Stimulated activated CD8-positive, alpha-beta memory T cell treated with anti-CD3 and anti-CD28 coated beads, Interleukin-15, amount 100 ng/mL, for 24 hours (primary cell): ENCODE data around the gene CBY1.
A peak's percentile ranks its signal among the peaks of the same experiment; 100 is the strongest.
"Not testable (repeated sequence)": the region's sequence is repeated elsewhere in the genome, so short reads cannot be mapped to it uniquely, and the experiment has no call there.

ENCODE experiments used
- DNase-seq: peaks from one replicate; pipeline ENCODE4 v3.0.0-alpha.2; 2020; ENCODE audit warnings: low read depth

CBY1 gene

DNA sequence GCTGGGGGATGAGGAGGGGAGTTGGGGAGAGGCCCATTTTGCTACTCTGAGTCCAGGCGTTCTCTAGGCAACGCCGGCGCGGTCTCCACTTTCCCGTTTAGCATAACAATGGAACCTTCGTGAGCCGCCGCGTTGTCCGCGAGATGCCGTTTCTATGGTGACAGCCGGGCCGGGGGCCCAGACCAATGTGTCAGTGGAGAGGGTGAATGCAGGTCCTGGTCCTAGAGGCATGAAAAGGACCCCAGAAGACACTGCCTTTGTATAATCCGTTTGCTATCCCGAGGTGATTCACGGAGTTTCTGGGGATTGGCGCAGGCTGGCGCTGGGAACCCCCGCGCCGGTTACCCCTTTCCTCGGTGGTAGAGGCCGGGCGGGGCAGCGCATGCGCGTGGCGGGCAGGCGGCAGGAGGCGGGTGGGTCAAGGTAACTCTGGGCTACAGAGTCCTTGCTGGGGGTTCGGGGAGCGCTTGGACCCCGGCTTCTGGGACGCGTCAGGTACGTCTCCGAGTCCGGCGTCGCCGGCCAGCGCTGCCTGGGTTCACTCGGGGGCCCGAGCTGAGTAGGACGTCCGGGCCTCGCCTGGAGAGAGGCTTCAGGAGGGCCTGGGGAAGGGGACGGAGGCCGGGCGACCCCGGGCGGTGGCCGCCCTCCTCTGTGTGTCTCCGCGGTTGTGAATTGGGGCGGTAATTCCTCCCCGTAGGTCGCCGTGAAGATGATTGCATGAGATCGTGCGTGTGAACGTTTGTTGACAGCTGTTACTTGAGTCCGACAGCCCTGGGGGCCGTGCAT, at the start of gene CBY1, which contains the start of gene FAM227A:
Gene CBY1, plus strand, starts transcription at position 383 of the 789 bp plus-strand sequence. CDS start 11,417 bp downstream, outside the sequence.
Gene FAM227A, minus strand, starts transcription at position 137 of the 789 bp plus-strand sequence. CDS start 6,224 bp downstream, outside the sequence.
- peak; percentile 81 for DNase-seq

DNA sequence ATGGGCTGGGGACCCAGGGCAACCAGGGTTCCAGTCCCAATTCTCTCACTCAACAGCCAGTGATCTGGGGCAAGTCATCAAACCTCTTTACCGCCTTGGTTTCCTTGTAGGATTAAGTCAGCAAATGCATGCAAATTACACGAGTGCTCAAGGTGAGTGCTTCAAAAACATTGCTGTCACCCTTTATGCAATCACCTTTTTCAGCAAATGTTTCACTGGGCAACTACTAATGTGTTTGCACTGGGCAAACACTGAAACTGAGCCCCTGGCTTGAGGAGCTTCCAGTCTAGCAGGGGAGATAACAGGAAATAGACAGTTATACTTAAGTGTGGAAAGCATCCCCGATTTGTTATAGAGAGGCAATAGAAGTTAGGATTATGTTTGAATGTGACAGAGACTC, 48.8 kb upstream of the CBY1 start:
- no peak for DNase-seq

DNA sequence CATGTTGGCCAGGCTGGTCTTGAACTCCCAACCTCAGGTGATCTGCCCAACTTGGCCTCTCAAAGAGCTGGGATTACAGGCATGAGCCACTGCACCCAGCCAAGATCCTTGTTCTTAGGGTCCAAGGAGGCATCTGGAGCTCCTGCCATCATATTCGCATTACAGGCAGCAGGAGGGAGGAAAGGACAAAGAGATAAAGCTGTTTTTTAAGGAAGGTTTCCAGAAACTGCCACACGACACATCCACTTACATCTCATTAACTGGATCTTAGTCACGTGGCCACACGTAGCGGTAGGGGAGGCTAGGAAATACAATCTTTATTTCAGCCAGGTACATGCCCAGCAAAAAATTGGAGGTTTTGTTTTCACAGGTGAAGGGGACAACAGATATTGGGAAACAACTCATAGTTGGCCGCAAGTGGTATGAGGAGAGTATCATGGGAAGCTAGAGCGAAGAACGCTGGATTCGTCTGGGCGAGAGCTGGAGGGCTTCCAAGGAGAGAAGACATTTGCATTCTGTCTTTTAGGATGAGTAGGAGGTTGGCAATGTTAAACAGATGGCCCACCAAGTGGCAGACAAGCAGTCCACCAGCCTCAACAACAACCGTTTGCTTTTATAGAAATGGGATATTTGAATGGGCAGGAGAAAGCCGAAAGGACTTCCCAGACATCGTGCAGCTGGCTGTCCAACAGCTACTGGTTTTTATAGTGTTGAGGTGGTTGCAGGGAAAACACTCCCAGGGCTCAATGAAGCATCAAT, 47.3 kb upstream of the CBY1 start:
- DNase-seq = no peak

DNA sequence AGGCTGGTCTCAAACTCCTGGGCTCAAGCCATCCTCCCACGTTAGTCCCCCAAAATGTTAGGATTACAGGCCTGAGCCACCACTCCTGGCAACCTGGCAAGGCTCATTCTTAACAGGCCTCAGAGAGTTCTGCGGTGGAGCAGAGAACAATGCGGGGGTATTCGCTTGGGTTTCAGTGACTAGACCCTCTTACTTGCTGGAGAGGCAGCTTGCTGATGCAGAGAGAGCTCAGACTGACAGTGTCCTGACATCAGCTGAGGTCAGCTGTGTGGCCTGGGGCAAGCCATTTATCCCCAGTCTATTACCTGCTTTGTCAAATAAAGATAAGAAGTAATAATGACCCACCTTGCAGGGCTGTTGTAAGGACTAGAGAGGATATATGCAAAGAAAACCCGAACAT, 46.2 kb upstream of the CBY1 start:
- no peak for DNase-seq

DNA sequence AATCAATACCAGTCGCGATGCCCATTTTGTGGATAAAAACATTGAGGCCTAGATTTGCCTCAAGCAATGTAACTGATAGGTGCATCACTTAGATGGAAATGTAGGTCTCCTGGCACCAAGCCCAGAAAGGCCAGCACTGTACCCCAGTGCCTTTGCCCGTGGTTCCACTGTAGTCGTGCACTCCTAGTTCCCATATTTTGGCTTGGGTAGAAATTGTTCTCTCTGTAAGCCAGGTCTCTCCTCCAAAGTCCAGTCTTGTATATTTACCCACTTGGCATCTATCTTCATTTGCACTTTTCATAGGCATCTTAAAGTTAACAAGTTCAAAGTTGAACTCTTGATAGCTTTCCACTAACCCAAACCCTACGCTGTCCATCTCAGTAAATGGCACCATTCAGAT, 44.9 kb upstream of the CBY1 start:
- DNase-seq = no peak

DNA sequence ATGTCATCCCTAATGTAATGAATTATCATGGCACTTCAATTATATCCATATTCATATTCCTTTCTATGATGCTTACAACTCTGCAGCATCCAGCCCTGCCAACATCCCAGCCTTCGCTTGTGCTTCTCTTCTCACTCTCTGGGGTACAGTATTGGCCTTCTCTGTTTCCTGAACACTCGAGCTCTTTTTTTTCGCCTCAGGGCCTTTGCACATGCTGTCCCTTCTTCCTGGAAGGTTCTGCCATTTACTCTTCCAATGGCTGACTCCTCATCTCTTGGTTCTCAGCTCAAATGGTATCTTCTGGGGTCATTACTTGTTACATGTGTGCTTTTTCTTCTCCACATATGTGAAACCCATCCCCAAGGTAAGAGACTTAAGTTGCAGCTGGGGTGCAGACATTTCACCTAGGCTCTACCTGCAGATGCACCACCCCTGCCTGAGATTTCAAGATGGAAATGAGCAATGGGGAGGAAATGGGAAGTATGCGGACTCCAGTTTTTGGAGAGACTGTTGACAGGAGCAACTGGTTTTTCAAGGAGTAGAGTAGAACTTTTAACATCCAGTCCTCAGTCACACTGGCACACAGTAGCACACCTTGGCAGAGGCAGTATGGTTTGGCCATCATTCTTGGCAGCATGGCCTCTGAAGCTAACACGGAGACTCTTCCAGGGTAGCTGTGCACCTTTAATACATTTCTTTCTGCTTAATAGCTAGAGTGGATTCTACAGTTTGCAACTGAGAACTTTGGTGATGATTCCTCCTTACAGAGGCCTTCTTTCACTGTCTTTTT, 44.0 kb upstream of the CBY1 start:
- DNase-seq = no peak

DNA sequence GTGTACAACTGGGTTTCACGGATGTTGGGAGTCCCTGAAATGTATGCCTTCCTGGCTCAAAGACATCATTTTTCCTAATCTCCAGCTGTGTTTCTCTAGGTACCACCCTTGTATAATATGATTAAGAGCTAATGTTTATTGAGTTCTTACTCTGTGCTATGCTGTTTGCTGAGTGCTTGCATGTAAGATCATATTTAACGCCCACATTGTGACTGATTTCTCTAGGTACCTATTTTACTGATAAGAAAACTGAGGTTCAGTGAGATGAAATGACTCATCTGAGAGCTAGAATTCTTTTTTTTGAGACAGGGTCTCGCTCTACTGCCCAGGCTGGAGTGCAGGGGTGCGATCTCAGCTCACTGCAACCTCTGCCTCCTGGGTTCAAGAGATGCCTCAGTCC, 42.9 kb upstream of the CBY1 start:
- DNase-seq = no peak

DNA sequence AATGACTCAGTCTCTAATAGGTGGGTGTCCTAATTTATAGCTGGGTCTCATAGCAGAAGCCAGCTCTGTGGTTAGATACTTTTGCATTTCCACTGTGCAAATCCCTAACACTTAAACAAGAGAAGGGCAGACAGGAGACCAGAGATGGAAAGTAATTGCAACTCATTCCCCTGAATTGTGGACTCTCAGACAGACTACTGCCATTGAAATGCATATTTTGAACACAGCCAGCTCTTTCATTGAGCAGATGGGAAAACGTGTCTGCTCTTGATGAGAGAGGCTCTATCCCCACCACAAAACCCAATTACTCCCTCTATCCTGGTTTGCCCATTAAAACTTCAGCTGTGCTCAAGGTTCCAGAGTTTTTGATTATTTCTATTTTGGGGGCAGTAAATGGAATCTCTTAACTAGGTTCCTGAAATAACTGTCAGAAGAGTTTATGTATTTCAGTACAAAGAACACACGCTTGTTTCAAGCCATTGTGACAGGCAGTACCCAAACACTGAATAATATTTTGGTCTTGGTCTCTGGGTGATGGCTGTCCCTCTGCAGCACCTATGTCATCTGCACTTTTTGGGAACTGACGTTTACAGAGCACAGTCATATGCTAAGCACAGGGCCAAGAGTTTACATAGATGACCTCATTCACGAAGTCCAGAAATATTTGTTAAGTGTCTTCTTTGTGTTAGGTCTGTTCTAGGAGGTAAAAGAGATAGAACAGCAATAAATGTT, 41.9 kb upstream of the CBY1 start:
- DNase-seq = no peak

DNA sequence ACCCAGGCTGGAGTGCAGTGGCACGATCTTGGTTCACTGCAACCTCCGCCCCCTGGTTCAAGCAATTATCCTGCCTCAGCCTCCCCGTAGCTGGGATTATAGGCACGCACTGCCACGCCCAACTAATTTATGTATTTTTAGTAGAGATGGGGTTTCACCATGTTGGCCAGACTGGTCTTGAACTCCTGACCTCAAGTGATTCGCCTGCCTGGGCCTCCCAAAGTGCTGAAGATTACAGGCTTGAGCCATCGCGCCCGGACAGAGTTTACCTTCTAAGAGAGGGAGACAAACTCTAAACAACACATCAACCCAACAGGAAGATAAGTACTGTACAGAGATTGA, 41.4 kb upstream of the CBY1 start:
- DNase-seq = not testable (repeated sequence)

DNA sequence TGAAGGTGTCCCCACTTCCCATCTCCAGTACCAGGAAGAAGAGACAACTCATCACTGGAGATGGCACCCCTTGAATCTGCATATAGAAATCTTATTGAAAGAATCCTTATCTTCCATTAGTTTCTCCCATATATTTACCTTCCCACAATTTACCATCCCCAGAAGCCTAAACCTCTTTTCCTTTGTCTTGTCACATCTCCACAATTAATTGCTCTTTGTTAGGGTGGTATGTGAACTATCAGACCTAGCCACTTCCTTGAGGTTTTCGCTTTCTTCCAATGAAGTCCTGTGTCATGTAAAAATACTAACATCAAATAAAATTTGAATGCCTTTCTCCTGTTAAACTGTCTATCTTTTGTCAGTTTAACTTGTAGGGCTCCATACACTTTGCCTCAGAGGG, 38.2 kb upstream of the CBY1 start:
- no peak for DNase-seq

DNA sequence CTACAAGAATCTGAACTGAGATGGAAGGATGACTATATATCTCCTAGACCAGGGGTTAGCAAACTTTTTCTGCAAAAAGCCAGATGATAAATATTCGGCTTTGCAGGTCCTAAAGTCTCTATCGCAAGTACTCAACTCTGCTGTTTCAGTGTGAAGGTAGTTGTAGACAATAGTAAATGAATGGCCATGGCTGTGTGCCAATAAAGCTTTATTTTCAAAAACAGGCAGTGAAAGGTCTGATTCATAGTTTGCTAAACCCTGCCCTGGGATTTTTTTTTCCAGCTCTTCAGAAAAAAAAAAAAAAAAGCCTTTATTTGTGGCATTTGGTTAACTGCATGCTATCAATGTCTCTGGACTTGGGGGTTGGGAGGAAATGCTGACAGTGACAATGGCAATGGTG, 37.8 kb upstream of the CBY1 start:
- no peak for DNase-seq

DNA sequence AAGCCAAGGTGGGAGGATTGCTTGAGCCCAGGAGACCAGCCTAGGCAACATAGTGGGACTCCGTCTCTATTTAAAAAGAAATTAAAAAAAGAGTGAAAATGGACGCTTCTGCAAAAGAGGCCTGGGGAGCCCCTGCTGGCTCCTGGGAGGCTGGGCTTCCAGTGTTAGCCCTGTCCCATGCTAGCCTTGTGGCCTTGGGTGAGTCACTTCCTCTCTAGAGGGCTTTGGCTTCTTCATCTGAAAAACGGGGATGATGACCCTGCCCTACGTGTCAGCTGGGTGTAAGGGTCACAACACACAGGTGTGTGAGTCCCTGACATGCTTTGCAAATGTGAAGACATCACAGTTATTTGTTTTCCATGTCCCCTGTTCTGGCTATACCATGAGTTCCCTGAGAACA, 33.1 kb upstream of the CBY1 start:
- DNase-seq = no peak

DNA sequence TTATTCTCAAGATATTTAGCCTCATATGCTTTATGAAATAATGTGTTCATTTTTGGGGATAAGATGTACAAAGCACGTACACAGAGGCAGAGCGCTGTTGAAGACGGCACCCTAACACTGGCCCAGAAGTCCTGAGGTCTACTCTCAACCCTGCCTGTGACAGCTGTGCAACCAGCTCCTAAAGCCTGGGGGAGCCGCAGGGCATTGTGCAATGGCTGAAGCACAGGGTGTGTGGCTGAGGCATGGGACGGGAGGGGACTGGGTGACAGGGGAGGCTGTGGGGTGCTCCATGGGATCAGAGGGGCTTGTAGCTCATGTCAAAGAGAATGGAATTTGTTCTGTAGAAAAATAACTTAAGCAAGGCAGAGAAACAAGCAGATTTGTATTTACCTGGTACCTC, 28.0 kb upstream of the CBY1 start:
- no peak for DNase-seq

DNA sequence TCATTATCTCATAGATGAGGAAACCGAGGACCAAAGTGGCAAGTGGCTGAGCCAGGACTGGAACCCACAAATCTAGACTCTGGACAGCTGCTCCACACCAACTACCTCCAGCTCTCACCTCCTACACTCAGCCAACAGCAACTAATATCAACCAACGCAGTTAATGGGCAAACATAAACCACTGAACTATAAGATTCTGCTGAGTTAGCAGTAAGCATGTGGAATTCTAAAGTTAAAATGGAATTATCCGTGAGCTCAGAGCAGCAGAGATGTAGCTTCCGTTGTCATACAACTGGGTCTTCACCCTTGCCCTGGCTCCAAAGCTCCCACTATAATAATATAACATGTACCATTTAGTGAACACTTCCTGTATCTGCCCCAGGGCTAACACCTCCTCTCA, 27.3 kb upstream of the CBY1 start:
- DNase-seq = no peak

DNA sequence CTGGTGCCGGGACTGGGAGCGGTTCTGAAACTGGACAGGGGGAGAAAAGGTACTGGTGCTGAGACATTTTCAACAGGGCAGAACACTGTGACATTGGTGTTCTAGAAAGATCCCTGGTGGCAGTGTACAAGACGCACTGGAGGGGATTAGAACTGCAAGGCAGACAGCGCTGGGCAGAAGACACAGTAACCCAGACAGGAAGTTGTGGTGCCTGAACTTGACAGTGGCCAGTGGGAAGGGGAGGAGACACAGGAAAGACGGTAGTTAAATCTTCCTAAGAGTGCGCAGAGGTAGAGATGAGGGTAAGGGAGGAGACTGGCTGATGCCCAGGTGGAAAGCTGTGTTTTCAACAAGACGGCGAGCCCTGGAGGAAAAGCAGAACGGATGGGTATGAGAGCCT, 24.7 kb upstream of the CBY1 start:
- DNase-seq = no peak

DNA sequence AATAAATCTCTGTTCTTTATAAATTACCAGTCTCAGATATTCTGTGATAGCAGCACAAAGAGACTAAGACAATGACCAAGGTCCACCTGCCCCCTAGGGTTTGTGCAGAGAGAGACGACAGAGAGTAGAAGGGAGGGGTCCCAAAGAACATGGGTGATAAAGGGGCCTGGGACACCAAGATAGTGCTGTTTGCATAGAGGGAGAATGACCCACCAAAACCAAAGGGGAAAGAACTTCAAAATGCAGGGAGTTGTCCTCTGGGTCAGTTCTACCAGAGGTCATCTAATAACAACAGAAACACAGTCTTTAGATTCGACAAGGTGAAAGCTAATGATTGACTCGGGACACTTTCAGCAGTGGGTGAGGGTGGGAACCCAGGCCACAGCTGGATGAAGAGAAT, 23.9 kb upstream of the CBY1 start:
- no peak for DNase-seq

DNA sequence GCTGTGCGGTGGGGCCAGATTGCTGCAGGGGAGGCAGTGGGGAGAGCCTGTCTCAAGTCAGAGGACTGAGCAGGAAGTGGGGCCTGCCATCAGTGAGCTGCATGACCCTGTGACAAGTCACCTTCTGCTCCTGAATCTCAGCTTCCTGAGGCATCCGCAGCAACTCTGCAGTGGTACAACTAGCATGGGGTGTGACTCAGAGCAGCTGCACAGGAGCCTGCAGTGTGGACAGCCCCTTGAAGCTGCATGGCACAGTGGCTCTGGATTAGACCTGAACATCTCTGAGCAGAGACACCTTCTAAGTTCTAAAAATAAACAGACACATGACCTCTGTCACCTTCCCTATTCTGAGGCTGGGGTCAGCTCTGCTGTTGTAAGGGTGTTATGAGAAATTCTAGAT, 18.2 kb upstream of the CBY1 start:
- DNase-seq = no peak

DNA sequence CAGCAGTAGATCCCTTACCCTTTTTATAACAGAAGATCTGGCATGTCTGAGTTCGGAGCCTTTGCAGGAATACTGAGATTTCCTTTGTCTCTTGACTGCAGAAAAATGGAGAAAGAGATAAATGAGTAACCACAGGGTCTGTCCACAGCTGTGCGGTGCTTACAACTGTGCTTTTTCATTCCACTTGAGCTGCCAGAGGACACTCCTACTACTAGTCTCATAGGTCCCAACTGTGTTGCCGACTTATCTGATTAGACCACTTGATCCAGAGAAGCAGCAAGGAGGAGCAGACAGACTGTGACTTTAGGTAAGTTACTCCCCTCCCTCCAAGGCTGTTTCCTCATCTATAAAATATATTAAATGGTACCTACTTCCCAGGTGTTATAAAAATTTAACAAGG, 17.7 kb upstream of the CBY1 start:
- DNase-seq = no peak

DNA sequence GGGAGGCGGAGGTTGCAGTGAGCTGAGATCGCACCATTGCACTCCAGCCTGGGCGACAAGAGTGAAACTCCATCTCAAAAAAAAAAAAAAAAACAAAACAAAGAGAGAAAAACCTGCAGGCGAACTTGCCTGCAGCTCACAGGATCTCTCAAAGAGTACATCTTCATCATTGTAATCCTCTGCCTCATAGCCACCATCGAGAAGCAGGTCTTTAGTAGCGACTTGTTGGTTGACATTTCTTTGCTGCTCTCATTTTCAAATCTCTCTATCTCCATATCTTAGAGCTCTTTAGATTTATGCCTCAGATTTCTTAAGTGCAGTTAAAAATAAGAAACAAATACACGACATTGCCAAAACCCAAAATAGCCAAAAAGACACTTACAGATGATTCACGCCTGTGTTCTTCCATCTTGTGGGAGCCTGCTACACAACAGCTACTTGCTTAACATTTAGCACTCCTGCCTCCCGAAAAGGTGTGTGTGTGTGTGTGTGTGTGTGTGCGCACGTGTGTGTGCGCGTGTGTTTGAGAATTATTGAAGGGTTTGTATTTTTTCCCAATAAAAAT, 14.9 kb upstream of the CBY1 start:
- no peak for DNase-seq

DNA sequence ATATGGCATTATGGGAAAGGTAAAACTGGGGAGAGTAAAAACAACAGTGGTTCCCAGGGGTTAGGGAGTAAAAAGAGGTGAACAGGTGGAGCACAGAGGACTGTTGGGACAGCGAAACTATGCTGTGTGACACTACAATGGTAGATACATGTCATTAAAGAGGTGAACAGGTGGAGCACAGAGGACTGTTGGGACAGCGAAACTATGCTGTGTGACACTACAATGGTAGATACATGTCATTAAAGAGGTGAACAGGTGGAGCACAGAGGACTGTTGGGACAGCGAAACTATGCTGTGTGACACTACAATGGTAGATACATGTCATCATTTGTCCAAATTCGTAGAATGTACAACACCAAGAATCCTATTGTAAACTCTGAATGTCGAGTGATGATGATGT, 12.2 kb upstream of the CBY1 start:
- DNase-seq = not testable (repeated sequence)

DNA sequence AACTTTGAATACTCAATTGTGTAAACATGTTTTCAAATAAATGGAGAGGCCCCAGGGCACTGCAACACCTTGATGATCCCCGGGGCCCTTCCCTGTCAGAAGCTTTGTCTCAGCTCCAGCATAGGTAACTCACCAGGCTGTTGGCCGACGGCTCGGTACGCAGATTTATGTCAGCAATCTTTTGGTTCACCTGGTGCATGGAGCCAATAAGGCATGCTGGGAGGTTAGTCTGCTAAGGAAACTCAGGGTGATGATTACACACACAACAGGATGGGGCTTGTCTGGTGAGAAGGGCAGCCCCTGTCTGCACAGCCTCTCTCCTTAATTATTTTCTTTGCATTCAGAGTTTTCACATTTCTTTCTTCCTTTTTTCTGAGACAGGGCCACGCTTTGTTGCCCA, 11.0 kb upstream of the CBY1 start:
- no peak for DNase-seq
